Activated CD4-positive, alpha-beta T cell treated with anti-CD3 and anti-CD28 coated beads for 36 hours (primary cell): ENCODE measurements around the gene TSPAN8. TPM values are rescaled to one million over a fixed set of nuclear protein-coding genes. Genes with fewer than 3 reads are reported as not detected.

Source experiments
- ATAC-seq: fragments of 200-7000 bp; cut with Tn5 transposase; one replicate; pipeline ENCODE4 v1.10.0; 2021; ENCODE audit warnings: mild to moderate bottlenecking, moderate library complexity
- CTCF ChIA-PET: fragments of 350-600 bp; sonication (Branson Sonifier 250); formaldehyde crosslinking; loops from one replicate; lab custom pipeline; 2021; ENCODE audit warnings: antibody characterized with exemption; lab: Charles Lee
- POLR2A ChIA-PET: fragments of 350-600 bp; sonication (Branson Sonifier 250); formaldehyde crosslinking; loops from one replicate; lab custom pipeline; 2021; ENCODE audit warnings: antibody characterized with exemption, inconsistent platforms; lab: Charles Lee
- DNase-seq: peaks from one replicate; pipeline ENCODE4 v3.0.0-alpha.2; 2020
- H3K27ac Mint-ChIP-seq: one replicate; pipeline ENCODE4 v1.8.0; 2021; ENCODE audit warnings: mixed read lengths
- H3K27me3 Mint-ChIP-seq: one replicate; pipeline ENCODE4 v1.8.0; 2021; ENCODE audit warnings: mixed read lengths
- H3K36me3 Mint-ChIP-seq: one replicate; pipeline ENCODE4 v1.8.0; 2021; ENCODE audit warnings: low read depth, mixed read lengths
- H3K4me1 Mint-ChIP-seq: one replicate; pipeline ENCODE4 v1.8.0; 2021; ENCODE audit warnings: mixed read lengths
- H3K4me3 Mint-ChIP-seq: one replicate; pipeline ENCODE4 v1.8.0; 2021; ENCODE audit warnings: mild to moderate bottlenecking, moderate library complexity, mixed read lengths
- H3K9me3 Mint-ChIP-seq: one replicate; pipeline ENCODE4 v1.8.0; 2021; ENCODE audit warnings: low read depth, mixed read lengths
- intact Hi-C, 2 experiments: fragments of 100-400 bp; cut with DNase I in 1 of 2; cut with micrococcal nuclease in 1 of 2; formaldehyde crosslinking; loops; one replicate each; pipeline versions ENCODE4 v1.14.2 to v1.15.1; 2022 to 2024; cut with DNase I, micrococcal nuclease
- total RNA-seq, 2 experiments: library from RNA; stranded (reverse); gene quantifications; one replicate each; pipeline ENCODE4 v1.2.3, GENCODE V29; 2021

Gene TSPAN8
- total RNA-seq, 2 experiments from 2014 or later, result not detected

DNA sequence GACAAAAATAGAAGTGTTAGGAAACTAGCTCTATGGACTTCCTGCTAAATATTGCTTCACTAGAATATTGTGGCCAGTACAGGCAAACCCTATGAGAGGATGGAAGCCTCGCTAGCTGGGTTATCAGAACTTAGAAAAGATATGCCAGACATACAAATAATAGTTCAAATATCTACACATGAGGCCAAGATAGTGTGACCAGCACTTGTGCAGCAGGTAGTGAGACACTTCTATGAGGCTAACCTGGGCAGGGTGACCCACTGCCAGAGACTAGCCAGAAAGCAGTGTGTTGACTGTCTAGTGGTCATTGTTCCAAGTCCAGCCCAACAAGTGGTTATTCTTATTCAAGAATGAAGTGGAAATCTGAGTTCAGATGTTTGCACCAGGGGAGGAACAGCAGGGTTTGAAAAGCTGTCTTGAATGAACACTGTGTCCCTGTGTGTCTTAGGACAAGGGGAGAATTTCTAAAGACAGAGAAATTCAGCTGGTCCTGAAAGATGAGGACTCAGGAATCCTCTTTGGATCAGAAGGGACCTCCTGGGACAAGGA lies 16.3 kb downstream of the TSPAN8 start:
- Mint-ChIP-seq H3K9me3 (no peaks in the 10 kb centered on the region), H3K4me1 (no peaks in the 10 kb centered on the region), H3K27ac (no peak overlapping the region), H3K4me3 (no peak overlapping the region), H3K36me3 (no peaks in the 10 kb centered on the region), H3K27me3 (no peaks in the 10 kb centered on the region)
- ChIA-PET POLR2A (no interaction called here), CTCF (no interaction called here)
- DNase-seq (no peak), ATAC-seq (no peak)
- intact Hi-C loops, result no loop called here

DNA sequence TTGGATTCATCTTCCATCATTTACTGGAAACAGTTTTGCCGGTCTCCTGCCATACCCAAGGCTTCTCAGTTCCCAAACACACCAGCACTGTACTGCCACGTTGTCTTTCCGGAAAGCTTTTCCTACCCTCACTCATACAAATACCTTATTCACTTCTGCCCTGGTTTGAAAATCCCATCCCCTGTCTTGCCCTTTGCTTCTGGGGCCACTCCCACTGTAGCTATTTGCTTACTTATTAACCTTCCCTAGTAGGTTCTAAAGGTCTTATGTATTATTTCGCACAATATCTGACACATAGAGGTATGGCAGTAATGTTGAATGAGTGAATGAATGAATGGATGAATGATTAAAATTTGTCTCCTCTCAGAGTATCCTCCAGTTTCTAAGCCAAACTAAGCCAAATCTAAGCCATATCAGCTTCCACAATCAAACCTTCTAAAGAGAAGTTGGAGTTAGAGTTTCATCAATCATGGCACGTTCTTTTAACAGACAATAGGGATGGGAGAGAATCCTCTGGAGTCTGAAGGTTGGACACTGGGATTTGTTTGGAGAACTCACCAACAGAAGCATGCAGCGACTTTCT lies 18.6 kb downstream of the TSPAN8 start:
- intact Hi-C loops, result no loop called here
- Mint-ChIP-seq H3K27me3 (no peaks in the 10 kb centered on the region), H3K36me3 (no peaks in the 10 kb centered on the region), H3K4me1 (no peaks in the 10 kb centered on the region), H3K9me3 (no peaks in the 10 kb centered on the region), H3K27ac (no peak overlapping the region), H3K4me3 (no peak overlapping the region)
- POLR2A ChIA-PET, result no interaction called here
- DNase-seq (no peak), ATAC-seq (no peak)
- CTCF ChIA-PET, result interaction anchor here (1.0 kb wide), 1 partner anchor 59 kb away, joined by 3 read pairs; no protein-coding TSS in a partner anchor

DNA sequence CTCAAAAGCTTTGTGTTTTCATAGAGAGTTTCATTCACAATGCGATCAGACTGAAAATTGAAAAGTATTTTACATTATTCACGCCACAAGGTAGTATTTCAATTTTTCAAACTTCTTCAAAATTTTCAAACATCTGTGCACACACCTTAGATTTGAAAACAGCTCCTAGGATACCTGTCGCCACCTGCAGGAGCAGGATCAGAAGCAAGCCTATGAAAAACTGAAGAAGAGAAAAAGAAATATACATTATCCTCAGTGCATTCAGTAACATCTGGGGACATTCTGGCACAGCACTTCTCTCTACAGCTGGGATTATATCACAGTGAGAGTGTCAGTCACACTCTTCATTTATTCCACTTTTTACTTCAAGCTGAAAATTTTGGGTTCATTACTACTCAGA lies 19.8 kb downstream of the TSPAN8 start:
- Mint-ChIP-seq H3K27ac (no peak overlapping the region), H3K4me1 (no peaks in the 10 kb centered on the region), H3K9me3 (no peaks in the 10 kb centered on the region), H3K4me3 (no peak overlapping the region), H3K36me3 (no peaks in the 10 kb centered on the region), H3K27me3 (no peaks in the 10 kb centered on the region)
- POLR2A ChIA-PET, result no interaction called here
- CTCF ChIA-PET, result no interaction called here
- ATAC-seq (no peak), DNase-seq (no peak)
- intact Hi-C loops, result no loop called here

DNA sequence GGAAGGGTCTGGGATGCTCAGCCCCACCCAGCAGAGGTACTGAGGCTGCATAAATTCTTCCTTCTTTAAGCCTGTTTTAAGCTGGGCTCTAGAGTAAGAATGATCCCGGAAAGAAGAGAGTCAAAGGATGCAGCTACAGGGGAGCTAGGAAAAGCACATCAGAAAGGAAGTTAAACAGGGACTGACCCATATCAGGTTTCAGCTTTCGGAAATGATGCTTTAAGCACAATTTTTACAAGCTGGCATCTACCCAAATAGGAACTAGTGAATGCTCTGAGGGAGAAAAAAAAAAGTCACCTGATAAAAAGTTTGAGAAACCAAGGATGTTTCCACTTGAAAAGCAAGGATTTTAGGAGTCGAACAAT lies 22.0 kb downstream of the TSPAN8 start:
- Mint-ChIP-seq H3K9me3 (no peaks in the 10 kb centered on the region), H3K4me3 (no peak overlapping the region), H3K4me1 (no peaks in the 10 kb centered on the region), H3K27ac (no peak overlapping the region), H3K36me3 (no peaks in the 10 kb centered on the region), H3K27me3 (no peaks in the 10 kb centered on the region)
- intact Hi-C loops, result no loop called here
- DNase-seq (no peak), ATAC-seq (no peak)
- POLR2A ChIA-PET, result no interaction called here
- CTCF ChIA-PET, result no interaction called here

DNA sequence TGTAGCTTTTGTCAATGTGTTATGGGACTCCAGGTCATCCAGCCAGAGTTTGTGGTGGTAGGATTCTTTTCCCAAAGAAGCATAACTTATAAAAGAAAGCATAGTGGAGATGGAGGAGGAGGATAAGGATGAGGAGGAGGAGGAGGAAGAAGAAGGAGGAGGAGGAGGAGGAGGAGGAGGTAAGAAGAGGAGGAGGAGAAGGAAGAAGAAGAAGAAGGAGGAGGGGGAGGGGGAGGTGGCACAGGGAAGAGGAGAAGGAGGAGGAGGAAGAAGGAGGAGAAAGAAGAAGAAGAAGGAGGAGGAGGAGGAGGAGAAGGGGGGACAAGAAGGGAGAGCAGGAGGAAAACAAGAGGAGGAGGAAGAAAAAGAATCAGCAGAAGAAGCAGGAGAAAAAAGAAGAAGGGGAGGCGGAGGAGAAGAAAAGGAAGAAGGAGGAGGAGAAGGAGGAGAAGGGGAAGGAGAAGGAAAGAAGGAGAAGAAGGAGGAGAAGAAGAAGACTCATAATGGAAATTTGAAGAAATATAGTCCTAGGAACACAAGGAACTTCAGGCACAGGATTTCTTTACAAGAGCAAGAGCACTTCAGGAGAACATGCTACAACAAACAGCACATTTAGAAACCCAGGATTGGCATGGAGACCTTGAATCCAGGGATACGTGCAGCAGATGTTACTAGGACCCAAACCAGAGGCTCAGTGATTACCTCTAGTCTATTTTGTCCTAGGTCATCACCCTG lies 22.6 kb downstream of the TSPAN8 start:
- CTCF ChIA-PET, result no interaction called here
- no peaks in the 10 kb centered on the region for H3K27me3 Mint-ChIP-seq
- no peak for ATAC-seq
- no peak overlapping the region for H3K27ac Mint-ChIP-seq
- H3K4me3 Mint-ChIP-seq, result no peak overlapping the region
- intact Hi-C loops, result no loop called here
- H3K9me3 Mint-ChIP-seq, result no peaks in the 10 kb centered on the region
- POLR2A ChIA-PET, result no interaction called here
- H3K4me1 Mint-ChIP-seq, result no peaks in the 10 kb centered on the region
- no peak for DNase-seq
- no peaks in the 10 kb centered on the region for H3K36me3 Mint-ChIP-seq

DNA sequence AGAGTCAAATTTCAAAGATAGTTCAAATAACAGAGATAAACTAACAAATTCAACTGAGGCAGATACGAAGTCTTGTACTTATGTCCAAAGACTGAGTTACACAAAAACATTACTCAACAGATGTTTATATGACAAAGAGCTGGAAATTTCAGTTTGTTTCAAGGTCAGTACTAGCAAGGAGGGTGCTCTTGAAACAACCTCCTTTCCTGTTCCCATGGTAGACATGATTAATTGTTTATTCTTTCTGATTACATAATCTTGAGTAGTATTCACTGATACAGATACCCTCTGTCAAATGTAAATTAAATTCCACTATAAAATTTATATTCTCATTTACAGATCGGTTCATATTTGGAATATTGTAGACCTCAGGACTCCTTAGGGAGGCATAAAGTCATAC lies 23.4 kb downstream of the TSPAN8 start:
- no peak for ATAC-seq
- Mint-ChIP-seq H3K36me3 (no peaks in the 10 kb centered on the region), H3K27ac (no peak overlapping the region), H3K27me3 (no peaks in the 10 kb centered on the region), H3K4me1 (no peaks in the 10 kb centered on the region), H3K4me3 (no peak overlapping the region), H3K9me3 (no peaks in the 10 kb centered on the region)
- ChIA-PET POLR2A (no interaction called here), CTCF (no interaction called here)
- intact Hi-C loops, result no loop called here
- DNase-seq, result no peak

DNA sequence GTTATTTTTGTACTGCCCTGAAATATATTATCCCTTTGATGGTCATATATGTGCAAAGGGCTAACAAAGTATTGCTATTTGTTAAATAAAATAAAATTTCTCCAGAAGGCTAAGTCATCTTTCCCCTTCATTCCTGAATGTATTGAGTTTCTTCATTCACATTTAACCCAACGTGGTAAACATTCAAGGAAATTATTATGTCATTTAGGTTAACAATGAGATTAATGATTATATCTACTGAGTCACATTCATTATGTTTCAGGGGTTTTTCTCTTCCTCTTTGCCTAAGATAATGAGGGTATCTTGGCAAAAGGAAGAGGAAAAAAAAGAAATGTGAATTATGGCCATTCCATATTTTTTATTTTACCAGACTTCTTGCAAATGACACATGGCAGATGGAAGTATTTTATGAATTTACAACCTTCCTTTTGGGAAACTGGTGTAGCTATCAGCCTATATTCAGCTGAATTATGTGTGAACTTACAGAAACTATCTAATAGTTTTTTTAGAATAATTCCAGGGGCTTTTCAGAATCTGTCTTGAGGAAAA lies 27.2 kb downstream of the TSPAN8 start:
- ATAC-seq (no peak), DNase-seq (no peak)
- Mint-ChIP-seq H3K27ac (no peak overlapping the region), H3K4me3 (no peak overlapping the region), H3K9me3 (no peaks in the 10 kb centered on the region), H3K4me1 (no peaks in the 10 kb centered on the region), H3K36me3 (no peaks in the 10 kb centered on the region), H3K27me3 (no peaks in the 10 kb centered on the region)
- intact Hi-C loops, result no loop called here
- CTCF ChIA-PET, result no interaction called here
- POLR2A ChIA-PET, result no interaction called here

DNA sequence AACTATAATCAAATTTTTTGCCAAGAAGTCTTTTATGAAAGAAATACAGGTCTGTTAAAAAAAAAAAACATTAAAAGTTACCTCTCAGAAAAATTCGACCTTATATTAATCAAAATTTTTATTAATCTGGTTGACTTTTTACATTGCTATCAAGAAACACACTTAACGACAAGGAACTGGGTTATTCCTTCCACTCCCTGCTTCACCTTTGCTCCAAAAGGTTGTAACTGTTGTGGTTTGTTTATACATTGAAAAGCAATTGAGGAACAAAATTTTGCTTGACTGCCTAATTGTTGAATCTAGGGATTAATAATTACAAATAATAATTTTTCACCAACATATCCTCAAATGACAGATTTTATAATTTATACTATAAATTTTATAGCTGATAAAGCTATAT lies 28.4 kb downstream of the TSPAN8 start:
- ATAC-seq, result no peak

DNA sequence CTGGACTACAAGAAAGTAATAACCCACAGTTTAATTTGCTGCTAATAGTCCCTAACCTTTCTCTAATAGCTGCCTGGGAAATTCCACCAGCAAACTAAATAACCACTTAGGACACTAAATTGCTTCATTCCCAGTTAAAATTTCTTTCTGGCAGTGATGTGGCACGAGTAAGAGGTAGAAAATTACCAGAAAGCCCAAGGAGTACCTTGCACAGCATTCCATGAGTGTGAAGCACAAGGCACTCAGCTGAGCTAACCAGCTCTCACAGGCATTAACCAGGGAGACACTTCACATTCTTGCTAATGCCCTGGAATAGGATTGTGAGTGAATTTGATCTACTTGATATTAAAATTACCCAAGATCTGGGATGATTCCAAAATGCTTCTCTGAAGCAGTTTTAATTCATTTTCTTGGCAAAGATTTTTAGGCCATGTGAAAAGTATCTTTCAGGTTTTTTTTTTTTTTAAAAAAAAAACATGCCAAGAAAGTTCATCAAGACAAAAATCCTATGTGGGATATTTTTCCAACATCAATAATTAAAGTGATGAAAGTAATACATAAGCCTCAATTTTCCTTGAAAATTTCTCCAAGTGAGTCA lies 29.5 kb downstream of the TSPAN8 start:
- CTCF ChIA-PET, result no interaction called here
- Mint-ChIP-seq H3K9me3 (no peaks in the 10 kb centered on the region), H3K27ac (no peak overlapping the region), H3K36me3 (no peaks in the 10 kb centered on the region), H3K4me1 (no peaks in the 10 kb centered on the region), H3K4me3 (no peak overlapping the region), H3K27me3 (no peaks in the 10 kb centered on the region)
- POLR2A ChIA-PET, result no interaction called here
- DNase-seq (no peak), ATAC-seq (no peak)
- intact Hi-C loops, result no loop called here

More for the DNA sequence above, 28.4 kb downstream of the TSPAN8 start:
- Mint-ChIP-seq H3K27ac (no peak overlapping the region), H3K9me3 (no peaks in the 10 kb centered on the region), H3K4me1 (no peaks in the 10 kb centered on the region), H3K4me3 (no peak overlapping the region), H3K27me3 (no peaks in the 10 kb centered on the region), H3K36me3 (no peaks in the 10 kb centered on the region)
- ChIA-PET POLR2A (no interaction called here), CTCF (no interaction called here)
- intact Hi-C loops, result no loop called here
- DNase-seq, result no peak

DNA sequence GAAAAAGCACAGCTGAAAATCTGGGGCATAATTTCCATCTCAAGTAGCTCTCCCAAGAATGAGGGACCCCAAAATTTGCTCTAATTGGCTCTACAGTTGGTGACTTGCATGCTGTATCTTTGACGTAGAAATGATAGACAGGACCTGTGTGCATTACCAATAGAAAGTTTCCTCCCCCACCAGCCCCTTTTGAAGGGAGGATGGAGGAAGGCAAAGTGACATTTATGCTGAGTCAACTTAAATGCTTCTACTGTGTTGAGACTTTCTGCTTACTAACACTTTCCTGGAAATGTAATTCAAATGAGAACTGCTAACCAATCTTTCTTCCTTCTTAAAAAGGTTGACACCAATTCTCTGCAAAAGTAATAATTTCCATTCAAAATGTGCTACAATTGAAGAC lies 31.9 kb downstream of the TSPAN8 start:
- Mint-ChIP-seq H3K27me3 (no peaks in the 10 kb centered on the region), H3K9me3 (no peaks in the 10 kb centered on the region), H3K4me3 (no peak overlapping the region), H3K36me3 (no peaks in the 10 kb centered on the region), H3K27ac (no peak overlapping the region), H3K4me1 (no peaks in the 10 kb centered on the region)
- CTCF ChIA-PET, result interaction anchor here (0.7 kb wide), 1 partner anchor 439 kb away, joined by 3 read pairs; no protein-coding TSS in a partner anchor
- POLR2A ChIA-PET, result no interaction called here
- no peak for DNase-seq
- no peak for ATAC-seq
- intact Hi-C loops, result no loop called here

DNA sequence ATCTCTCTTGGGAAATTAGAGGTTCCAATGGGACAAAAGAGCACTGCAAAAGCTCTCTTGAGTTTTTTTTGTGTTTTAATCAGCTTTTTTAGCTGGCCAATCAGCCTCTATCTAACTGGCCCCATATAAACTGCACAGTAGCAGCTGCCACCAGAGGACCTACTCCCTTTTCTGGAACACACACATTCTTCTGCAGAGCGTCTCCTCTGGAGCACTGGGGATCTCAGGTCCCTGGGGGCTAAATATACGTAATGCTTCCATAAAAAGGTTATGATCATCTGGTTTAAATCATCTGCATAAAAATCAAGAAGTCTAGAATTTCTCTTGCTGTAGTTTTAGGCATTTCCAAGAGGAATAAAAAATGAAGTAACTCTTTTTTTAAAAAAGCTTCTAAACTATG lies 32.3 kb downstream of the TSPAN8 start:
- no peak overlapping the region for H3K27ac Mint-ChIP-seq
- intact Hi-C loops, result no loop called here
- H3K36me3 Mint-ChIP-seq, result no peaks in the 10 kb centered on the region
- DNase-seq, result no peak
- ChIA-PET CTCF (interaction anchor here (0.7 kb wide), 1 partner anchor 440 kb away, joined by 3 read pairs; no protein-coding TSS in a partner anchor), POLR2A (no interaction called here)
- H3K27me3 Mint-ChIP-seq, result no peaks in the 10 kb centered on the region
- no peak overlapping the region for H3K4me3 Mint-ChIP-seq
- no peaks in the 10 kb centered on the region for H3K4me1 Mint-ChIP-seq
- no peak for ATAC-seq
- no peaks in the 10 kb centered on the region for H3K9me3 Mint-ChIP-seq
